GM12878 (cell line): ENCODE results near the gene SLC25A39. TPM values are rescaled to one million over a fixed set of nuclear protein-coding genes. Genes with fewer than 3 reads are reported as not detected.

ENCODE experiments used
- BMI1 ChIP-seq: fragments of 450-650 bp; IDR thresholded peaks from 2 replicates; pipeline ENCODE4 v1.6.1; 2016; ENCODE audit warnings: mild to moderate bottlenecking, moderate library complexity, borderline replicate concordance
- BRCA1 ChIP-seq: IDR thresholded peaks from 2 replicates; pipeline ENCODE4 v1.6.1; 2011; ENCODE audit warnings: low read depth, low read length, improper control_type of control experiment
- CHD2 ChIP-seq: IDR thresholded peaks from 2 replicates; pipeline ENCODE4 v1.6.1; 2011; ENCODE audit warnings: low read depth, low read length, improper control_type of control experiment, borderline replicate concordance
- CHD4 ChIP-seq: fragments of 200-600 bp; sonication (generic); IDR thresholded peaks from 2 replicates; pipeline ENCODE4 v1.6.1; 2016; ENCODE audit warnings: mild to moderate bottlenecking
- EP300 ChIP-seq, 2 experiments: fragments of 150-350 bp in 1 of 2; IDR thresholded peaks; 2 replicates each; pipeline ENCODE4 v1.6.1; 2011 to 2012; ENCODE audit warnings: low read depth in 2 of 2, low read length in 2 of 2, borderline replicate concordance in 1 of 2, improper control_type of control experiment in 1 of 2, inconsistent platforms in 1 of 2; ENCODE audit not compliant: control insufficient read depth in 1 of 2
- ETV6 ChIP-seq, 2 experiments: fragments of 450-650 bp in 1 of 2; IDR thresholded peaks in 1 of 2; conservative IDR thresholded peaks in 1 of 2; 2 replicates each; pipeline ENCODE4 v1.6.1; 2014; ENCODE audit warnings: antibody characterized with exemption in 1 of 2, borderline replicate concordance in 1 of 2, low read depth in 1 of 2, mild to moderate bottlenecking in 1 of 2, moderate library complexity in 1 of 2
- FOS ChIP-seq: IDR thresholded peaks from 3 replicates; pipeline ENCODE4 v1.6.1; 2011; ENCODE audit warnings: borderline replicate concordance; ENCODE audit not compliant: insufficient read length; ENCODE audit errors: extremely low read depth
- GATAD2B ChIP-seq: fragments of 450-650 bp; conservative IDR thresholded peaks from 2 replicates; pipeline ENCODE4 v1.6.1; 2017; ENCODE audit warnings: low read depth, mild to moderate bottlenecking, moderate library complexity
- IRF3 ChIP-seq: fragments of 450-650 bp; IDR thresholded peaks from 2 replicates; pipeline ENCODE4 v1.6.1; 2014; ENCODE audit warnings: mild to moderate bottlenecking
- IRF4 ChIP-seq: IDR thresholded peaks from 2 replicates; pipeline ENCODE4 v1.6.1; 2011; ENCODE audit warnings: low read depth, low read length
- JUNB ChIP-seq: IDR thresholded peaks from 2 replicates; pipeline ENCODE4 v1.6.1; 2016; ENCODE audit warnings: antibody characterized with exemption, mild to moderate bottlenecking
- MEF2A ChIP-seq: IDR thresholded peaks from 2 replicates; pipeline ENCODE4 v1.6.1; 2011; ENCODE audit warnings: low read depth, mild to moderate bottlenecking, low read length, moderate library complexity; ENCODE audit not compliant: insufficient read depth
- MXI1 ChIP-seq: fragments of 150-350 bp; IDR thresholded peaks from 2 replicates; pipeline ENCODE4 v1.6.1; 2011; ENCODE audit warnings: low read depth, mild to moderate bottlenecking, inconsistent platforms, low read length, improper control_type of control experiment
- NFXL1 ChIP-seq: fragments of 450-650 bp; IDR thresholded peaks from 2 replicates; pipeline ENCODE4 v1.6.1; 2017; ENCODE audit warnings: antibody characterized with exemption, mild to moderate bottlenecking, borderline replicate concordance
- NKRF ChIP-seq: fragments of 450-650 bp; conservative IDR thresholded peaks from 2 replicates; pipeline ENCODE4 v1.6.1; 2017; ENCODE audit warnings: mild to moderate bottlenecking, moderate library complexity
- PAX5 ChIP-seq: IDR thresholded peaks from 2 replicates; pipeline ENCODE4 v1.6.1; 2011; ENCODE audit warnings: low read depth, low read length, borderline replicate concordance
- SMAD1 ChIP-seq: fragments of 450-650 bp; IDR thresholded peaks from 2 replicates; pipeline ENCODE4 v1.6.1; 2018; ENCODE audit warnings: mild to moderate bottlenecking, low read depth; ENCODE audit not compliant: partially characterized antibody
- SREBF1 ChIP-seq: IDR thresholded peaks from 2 replicates; pipeline ENCODE4 v1.6.1; 2012; ENCODE audit warnings: mild to moderate bottlenecking, low read length
- SREBF2 ChIP-seq: IDR thresholded peaks from 2 replicates; pipeline ENCODE4 v1.6.1; 2012; ENCODE audit warnings: mild to moderate bottlenecking, low read length
- polyA plus RNA-seq, 11 experiments: library from polyadenylated mRNA; depleted of rRNA in 4 of 11; unstranded in 6 of 11; stranded (reverse) in 5 of 11; fragments of >200 nt; fragmentation: Nextera tagmentation in 4 of 11; fragmentation: Illumina TruSeq in 1 of 11; extraction: Ambion mirVana in 4 of 11; extraction: Trizol in 1 of 11; gene quantifications; 1 replicate in 1 of 11; 2 replicates in 10 of 11; pipeline versions ENCODE4 v1.2.1 to v1.2.3, GENCODE V29; 2011 to 2016; ENCODE audit warnings: inconsistent platforms in 2 of 11, missing spikeins in 2 of 11, low read depth in 1 of 11
- total RNA-seq, 4 experiments: library from RNA; depleted of rRNA in 3 of 4; stranded (reverse); fragments of >200 nt in 3 of 4; fragmentation: Illumina TruSeq in 1 of 4; extraction: Trizol in 1 of 4; gene quantifications; 2 replicates each; pipeline versions ENCODE4 v1.2.1 to v1.2.3, GENCODE V29; 2013 to 2021
- TF ChIP-seq, protein P1 (sequence below): IDR thresholded peaks from 2 replicates; pipeline ENCODE4 v1.6.1; 2012; ENCODE audit warnings: low read depth, low read length, improper control_type of control experiment
- TF ChIP-seq, protein P2 (sequence below): IDR thresholded peaks from 2 replicates; pipeline ENCODE4 v1.6.1; 2012; ENCODE audit warnings: low read depth, low read length, improper control_type of control experiment
- TF ChIP-seq, protein P3 (sequence below): IDR thresholded peaks from 2 replicates; pipeline ENCODE4 v1.6.1; 2012; ENCODE audit warnings: mild to moderate bottlenecking, low read depth, low read length

SLC25A39 gene
- total and polyA plus RNA-seq, 10 of the 15 experiments (the other 5 are each of a cell fraction or from before 2014, with no cell fraction given), result 3.5 to 270 (median 150) TPM

- TF ChIP-seq EP300 (IDR thresholded peaks at IDR 0.05; ENCODE audit: borderline replicate concordance in 1 of 2, control insufficient read depth in 1 of 2, low read depth in 2 of 2, low read length in 2 of 2), result no peak
- peak; percentile 96 for TF ChIP-seq MXI1
- TF ChIP-seq GATAD2B, result no peak
- no peak for TF ChIP-seq CHD4
- no peak for TF ChIP-seq FOS
- peak; percentile 56; the same call in 1 of the 2 replicates for TF ChIP-seq NKRF
- TF ChIP-seq CHD2, result no peak
- no peak for TF ChIP-seq SREBF2
- no peak for TF ChIP-seq MEF2A
- TF ChIP-seq, protein P1, sequence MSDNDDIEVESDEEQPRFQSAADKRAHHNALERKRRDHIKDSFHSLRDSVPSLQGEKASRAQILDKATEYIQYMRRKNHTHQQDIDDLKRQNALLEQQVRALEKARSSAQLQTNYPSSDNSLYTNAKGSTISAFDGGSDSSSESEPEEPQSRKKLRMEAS, result peak; percentile 94
- no peak for TF ChIP-seq SMAD1
- TF ChIP-seq BMI1, result no peak
- TF ChIP-seq IRF3, result no peak
- TF ChIP-seq BRCA1, result no peak
- no peak for TF ChIP-seq SREBF1
- TF ChIP-seq ETV6 (conservative IDR thresholded peaks at IDR 0.05 in 1 of 2, IDR thresholded peaks at IDR 0.05 in 1 of 2; ENCODE audit: borderline replicate concordance in 1 of 2, low read depth in 1 of 2), result no peak
- TF ChIP-seq PAX5, result peak; percentile 59; the same call in 1 of the 2 replicates
- TF ChIP-seq, protein P2, sequence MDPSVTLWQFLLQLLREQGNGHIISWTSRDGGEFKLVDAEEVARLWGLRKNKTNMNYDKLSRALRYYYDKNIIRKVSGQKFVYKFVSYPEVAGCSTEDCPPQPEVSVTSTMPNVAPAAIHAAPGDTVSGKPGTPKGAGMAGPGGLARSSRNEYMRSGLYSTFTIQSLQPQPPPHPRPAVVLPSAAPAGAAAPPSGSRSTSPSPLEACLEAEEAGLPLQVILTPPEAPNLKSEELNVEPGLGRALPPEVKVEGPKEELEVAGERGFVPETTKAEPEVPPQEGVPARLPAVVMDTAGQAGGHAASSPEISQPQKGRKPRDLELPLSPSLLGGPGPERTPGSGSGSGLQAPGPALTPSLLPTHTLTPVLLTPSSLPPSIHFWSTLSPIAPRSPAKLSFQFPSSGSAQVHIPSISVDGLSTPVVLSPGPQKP, result no peak
- TF ChIP-seq, protein P3, sequence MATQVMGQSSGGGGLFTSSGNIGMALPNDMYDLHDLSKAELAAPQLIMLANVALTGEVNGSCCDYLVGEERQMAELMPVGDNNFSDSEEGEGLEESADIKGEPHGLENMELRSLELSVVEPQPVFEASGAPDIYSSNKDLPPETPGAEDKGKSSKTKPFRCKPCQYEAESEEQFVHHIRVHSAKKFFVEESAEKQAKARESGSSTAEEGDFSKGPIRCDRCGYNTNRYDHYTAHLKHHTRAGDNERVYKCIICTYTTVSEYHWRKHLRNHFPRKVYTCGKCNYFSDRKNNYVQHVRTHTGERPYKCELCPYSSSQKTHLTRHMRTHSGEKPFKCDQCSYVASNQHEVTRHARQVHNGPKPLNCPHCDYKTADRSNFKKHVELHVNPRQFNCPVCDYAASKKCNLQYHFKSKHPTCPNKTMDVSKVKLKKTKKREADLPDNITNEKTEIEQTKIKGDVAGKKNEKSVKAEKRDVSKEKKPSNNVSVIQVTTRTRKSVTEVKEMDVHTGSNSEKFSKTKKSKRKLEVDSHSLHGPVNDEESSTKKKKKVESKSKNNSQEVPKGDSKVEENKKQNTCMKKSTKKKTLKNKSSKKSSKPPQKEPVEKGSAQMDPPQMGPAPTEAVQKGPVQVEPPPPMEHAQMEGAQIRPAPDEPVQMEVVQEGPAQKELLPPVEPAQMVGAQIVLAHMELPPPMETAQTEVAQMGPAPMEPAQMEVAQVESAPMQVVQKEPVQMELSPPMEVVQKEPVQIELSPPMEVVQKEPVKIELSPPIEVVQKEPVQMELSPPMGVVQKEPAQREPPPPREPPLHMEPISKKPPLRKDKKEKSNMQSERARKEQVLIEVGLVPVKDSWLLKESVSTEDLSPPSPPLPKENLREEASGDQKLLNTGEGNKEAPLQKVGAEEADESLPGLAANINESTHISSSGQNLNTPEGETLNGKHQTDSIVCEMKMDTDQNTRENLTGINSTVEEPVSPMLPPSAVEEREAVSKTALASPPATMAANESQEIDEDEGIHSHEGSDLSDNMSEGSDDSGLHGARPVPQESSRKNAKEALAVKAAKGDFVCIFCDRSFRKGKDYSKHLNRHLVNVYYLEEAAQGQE, result no peak
- TF ChIP-seq JUNB, result no peak
- TF ChIP-seq IRF4, result no peak
- TF ChIP-seq NFXL1, result no peak
These were observed 2.3 kb upstream of the SLC25A39 start (continued) for GRCh38 chr17:44326861-44327444.
